HepG2 (cell line): Measurements from ENCODE around the gene IGSF11. TPM values are rescaled to one million over a fixed set of nuclear protein-coding genes. Genes with fewer than 3 reads are reported as not detected.
"Not testable (repeated sequence)": the region's sequence is repeated elsewhere in the genome, so short reads cannot be mapped to it uniquely, and the experiment has no call there.

Source experiments
- ATAC-seq: fragments of 200-7000 bp; cut with Tn5 transposase; 3 replicates; pipeline ENCODE4 v1.9.1; 2020; ENCODE audit warnings: mild to moderate bottlenecking, moderate library complexity
- BruUV-seq: library from RNA; stranded (reverse); fragments of 400-500 nt; replicated peaks from 2 replicates; lab custom pipeline; 2021; lab: Mats Ljungman, UMichigan
- CTCF ChIA-PET: fragments of 300-600 bp; formaldehyde crosslinking; extraction: SDS; loops from one replicate; lab custom pipeline; 2021; ENCODE audit warnings: low total read pairs, inconsistent platforms, low intra/inter-chr PET ratio; lab: Yijun Ruan, JAX
- POLR2A ChIA-PET: fragments of 350-600 bp; sonication (Branson Sonifier 250); formaldehyde crosslinking; loops from one replicate; lab custom pipeline; 2020; ENCODE audit warnings: antibody characterized with exemption, inconsistent platforms; lab: Yijun Ruan, JAX
- DNase-seq: peaks from one replicate; pipeline ENCODE4 v3.0.0-alpha.2; 2015; ENCODE audit warnings: low spot score
- FAIRE-seq: peaks from 3 replicates; lab custom pipeline; 2011; peaks lifted over from hg19 to GRCh38; lab: Jason Lieb, UNC
- H2AFZ ChIP-seq: one replicate; pipeline ENCODE4 v1.6.1; 2011; ENCODE audit warnings: low read length, inconsistent platforms
- H3K27ac ChIP-seq: fragments of 300-600 bp; 3 replicates; pipeline ENCODE4 v1.8.0; 2011; ENCODE audit warnings: mixed run types, mild to moderate bottlenecking, mixed read lengths, low read length, inconsistent platforms; ENCODE audit not compliant: insufficient read depth; ENCODE audit errors: extremely low read length
- H3K27me3 ChIP-seq, 2 experiments: fragments of 200-600 bp in 1 of 2; 2 replicates in 1 of 2; 3 replicates in 1 of 2; pipeline versions ENCODE4 v1.6.0 to v1.8.0; 2011; ENCODE audit warnings: low read length in 2 of 2, mild to moderate bottlenecking in 2 of 2, moderate library complexity in 2 of 2, inconsistent platforms in 1 of 2; ENCODE audit not compliant: insufficient read depth in 2 of 2, control insufficient read depth in 1 of 2
- H3K36me3 ChIP-seq, 2 experiments: fragments of 200-600 bp in 1 of 2; replicated peaks in 1 of 2; 2 replicates in 1 of 2; 3 replicates in 1 of 2; pipeline versions ENCODE4 v1.5.1 to v1.8.0; 2011; ENCODE audit warnings: low read length in 2 of 2, inconsistent platforms in 1 of 2; ENCODE audit not compliant: insufficient read depth in 2 of 2, control insufficient read depth in 1 of 2
- H3K4me1 ChIP-seq: 2 replicates; pipeline ENCODE4 v1.5.1; 2012; ENCODE audit warnings: low read length, inconsistent platforms; ENCODE audit not compliant: insufficient read depth
- H3K4me2 ChIP-seq: 2 replicates; pipeline ENCODE4 v1.6.0; 2011; ENCODE audit warnings: low read depth, low read length, inconsistent platforms
- H3K4me3 ChIP-seq, 3 experiments: fragments of 200-600 bp in 1 of 3; sonication (generic), shearing (Covaris generic) in 1 of 3; replicated peaks in 1 of 3; 2 replicates each; pipeline ENCODE4 v1.5.1; 2011 to 2016; ENCODE audit warnings: low read length in 3 of 3, inconsistent platforms in 2 of 3, low read depth in 2 of 3, mild to moderate bottlenecking in 2 of 3, control low read depth in 1 of 3, mixed read lengths in 1 of 3; ENCODE audit not compliant: insufficient read depth in 1 of 3
- H3K79me2 ChIP-seq: one replicate; pipeline ENCODE4 v1.6.1; 2011; ENCODE audit warnings: low read length, inconsistent platforms; ENCODE audit not compliant: insufficient read depth
- H3K9ac ChIP-seq: 2 replicates; pipeline ENCODE4 v1.6.0; 2011; ENCODE audit warnings: mild to moderate bottlenecking, low read depth, low read length, inconsistent platforms; ENCODE audit not compliant: insufficient read depth
- H3K9me3 ChIP-seq: 2 replicates; pipeline ENCODE4 v1.5.1; 2012; ENCODE audit warnings: mild to moderate bottlenecking, low read length
- H4K20me1 ChIP-seq: 2 replicates; pipeline ENCODE4 v1.6.0; 2011; ENCODE audit warnings: inconsistent platforms, mild to moderate bottlenecking, low read length, moderate library complexity; ENCODE audit not compliant: insufficient read depth
- PREB ChIP-seq: sonication (generic); formaldehyde crosslinking; IDR thresholded peaks from 2 replicates; pipeline ENCODE4 v1.4.0; 2020; ENCODE audit warnings: missing genetic modification reagents
- ZBTB21 ChIP-seq: sonication (generic); formaldehyde crosslinking; IDR thresholded peaks from 2 replicates; pipeline ENCODE4 v1.4.0; 2020; ENCODE audit warnings: missing genetic modification reagents
- ZNF598 ChIP-seq: sonication (generic); formaldehyde crosslinking; IDR thresholded peaks from 2 replicates; pipeline ENCODE4 v1.5.1; 2020; ENCODE audit warnings: mild to moderate bottlenecking, missing genetic modification reagents, borderline replicate concordance
- WGBS: methylation state at CpG from one replicate; pipeline ENCODE4 v1.1.6; 2017; ENCODE audit warnings: low lambda C conversion rate; 5-methylcytosine and 5-hydroxymethylcytosine counted together
- in situ Hi-C: cut with HindIII; loops from 2 replicates; pipeline ENCODE4 v1.10.0; 2017; ENCODE audit warnings: low pct_unique_long_range_greater_than_20kb; ENCODE audit not compliant: extremely low pct_ligation_motif_present
- intact Hi-C: fragments of 100-400 bp; cut with micrococcal nuclease; formaldehyde crosslinking; loops from one replicate; pipeline ENCODE4 v1.10.0; 2022; ENCODE audit not compliant: unreplicated experiment
- polyA plus RNA-seq, 8 experiments: library from polyadenylated mRNA; depleted of rRNA in 3 of 8; stranded (reverse) in 7 of 8; unstranded in 1 of 8; fragments of >200 nt; fragmentation: Illumina TruSeq in 4 of 8; extraction: Trizol in 4 of 8; gene quantifications; 2 replicates each; pipeline versions ENCODE4 v1.2.1 to v1.2.3, GENCODE V29; 2011 to 2016; ENCODE audit warnings: low read depth in 4 of 8, missing spikeins in 1 of 8, mixed read lengths in 1 of 8; ENCODE audit not compliant: insufficient read depth in 1 of 8
- total RNA-seq, 5 experiments: library from RNA; depleted of rRNA; stranded (reverse); fragments of >200 nt; fragmentation: Illumina TruSeq; extraction: Trizol; gene quantifications; 2 replicates each; pipeline ENCODE4 v1.2.3, GENCODE V29; 2016; ENCODE audit warnings: low read depth in 1 of 5

The IGSF11 gene
- total and polyA plus RNA-seq, 2 of the 13 experiments (the other 11 are each of a cell fraction or from before 2014, with no cell fraction given), result not detected

- intact Hi-C loops, result no loop called here
- Histone ChIP-seq H2AFZ (no peak overlapping the region), H3K27me3 (no peaks in the 10 kb centered on the region), H3K4me2 (no peak overlapping the region), H3K27ac (no peak overlapping the region), H3K4me3 (no peak overlapping the region), H3K9ac (no peak overlapping the region)
- FAIRE-seq (no peak), DNase-seq (no peak)
- CTCF ChIA-PET, result no interaction called here
- no peak for TF ChIP-seq ZBTB21 (CRISPR knock-in tag)
- TF ChIP-seq PREB (CRISPR knock-in tag), result no peak
- no peak for TF ChIP-seq ZNF598 (CRISPR knock-in tag)
- TF ChIP-seq, all 625 proteins: peak for 0
- POLR2A ChIA-PET, result no interaction called here
- no peaks in the 10 kb centered on the region for H3K36me3 ChIP-seq
- no peaks in the 10 kb centered on the region for H3K4me1 ChIP-seq
- H4K20me1 ChIP-seq, result no peaks in the 10 kb centered on the region
- no peaks in the 10 kb centered on the region for H3K79me2 ChIP-seq
- in situ Hi-C loops, result no loop called here
- H3K9me3 ChIP-seq, result peaks cover 7% of the 10 kb centered on the region; the same call in 1 of the 2 replicates
- 48% methylated on average over 9 of the region's 36 CpGs for WGBS
- no peak for ATAC-seq
- BruUV-seq, result no TSS peak
Measured at GRCh38 chr3:119073258-119074001, 38.8 kb upstream of the IGSF11 start.

GRCh38 chr3:119072451-119072850 is 37.8 kb upstream of the IGSF11 start:
- H3K9me3 ChIP-seq, H3K27me3 ChIP-seq, POLR2A ChIA-PET, H3K4me1 ChIP-seq, H3K36me3 ChIP-seq, CTCF ChIA-PET, ATAC-seq, FAIRE-seq, H4K20me1 ChIP-seq, H3K27ac ChIP-seq, H3K4me3 ChIP-seq, intact Hi-C loops, in situ Hi-C loops, H2AFZ ChIP-seq, H3K79me2 ChIP-seq, H3K9ac ChIP-seq, BruUV-seq, H3K4me2 ChIP-seq, DNase-seq: not testable (repeated sequence)
- 65% methylated on average over 15 of the region's 15 CpGs for WGBS
